T-cell (primary cell): ENCODE data around the gene SPRING1. TPM values are rescaled to one million over a fixed set of nuclear protein-coding genes. Genes with fewer than 3 reads are reported as not detected.

Experiments
- ATAC-seq, 4 experiments: fragments of 200-7000 bp in 3 of 4; fragments of 150-1000 bp in 1 of 4; cut with Tn5 transposase; replicated peaks in 1 of 4; 1 replicate in 3 of 4; 2 replicates in 1 of 4; pipeline ENCODE4 v1.10.0; 2021; ENCODE audit warnings: moderate library complexity in 3 of 4, mild to moderate bottlenecking in 2 of 4, moderate number of reproducible peaks in 1 of 4
- CTCF ChIA-PET, 2 donors: fragments of 300-600 bp; sonication (Branson Sonifier 250); formaldehyde crosslinking; loops; one replicate each; lab custom pipeline; 2022; ENCODE audit warnings: antibody characterized with exemption in 2 of 2; lab: Charles Lee
- POLR2A ChIA-PET, 2 donors: fragments of 300-600 bp; sonication (Branson Sonifier 250); formaldehyde crosslinking; loops; one replicate each; lab custom pipeline; 2022; ENCODE audit warnings: antibody characterized with exemption in 2 of 2; lab: Charles Lee
- DNase-seq, 35 experiments: peaks; one replicate each; pipeline versions ENCODE4 v3.0.0 to v3.0.0-alpha.2; 2013 to 2023
- H3K27ac ChIP-seq: one replicate; pipeline ENCODE4 v1.5.1; 2013; ENCODE audit warnings: low read length
- H3K27me3 ChIP-seq, 2 experiments: replicated peaks in 1 of 2; 1 replicate in 1 of 2; 2 replicates in 1 of 2; pipeline versions ENCODE4 v1.6.1 to v1.7.0; 2013; ENCODE audit warnings: low read length in 1 of 2, mixed read lengths in 1 of 2; ENCODE audit not compliant: control insufficient read depth in 2 of 2, insufficient read depth in 2 of 2; ENCODE audit errors: extremely low read depth in 1 of 2
- H3K36me3 ChIP-seq, 2 donors: 1 replicate in 1 of 2; 2 replicates in 1 of 2; pipeline versions ENCODE4 v1.6.1 to v1.7.0; 2013; ENCODE audit warnings: low read length in 1 of 2; ENCODE audit not compliant: control insufficient read depth in 2 of 2, insufficient read depth in 1 of 2; ENCODE audit errors: extremely low read depth in 1 of 2
- H3K4me1 ChIP-seq, 2 experiments: 1 replicate in 1 of 2; 2 replicates in 1 of 2; pipeline versions ENCODE4 v1.6.1 to v1.7.0; 2013; ENCODE audit warnings: low read length in 2 of 2, mixed read lengths in 1 of 2; ENCODE audit not compliant: insufficient read depth in 2 of 2, control insufficient read depth in 1 of 2; ENCODE audit errors: extremely low read depth in 1 of 2
- H3K4me3 ChIP-seq, 2 donors: 1 replicate in 1 of 2; 2 replicates in 1 of 2; pipeline versions ENCODE4 v1.5.1 to v1.7.0; 2013; ENCODE audit warnings: mild to moderate bottlenecking in 2 of 2, low read length in 1 of 2, moderate library complexity in 1 of 2; ENCODE audit not compliant: control insufficient read depth in 1 of 2; ENCODE audit errors: extremely low read depth in 1 of 2
- H3K9me3 ChIP-seq: 2 replicates; pipeline ENCODE4 v1.7.0; 2013
- H3K27ac Mint-ChIP-seq, 2 donors: one replicate each; pipeline ENCODE4 v1.8.0; 2020 to 2021; ENCODE audit warnings: mild to moderate bottlenecking in 2 of 2, mixed read lengths in 2 of 2
- H3K27me3 Mint-ChIP-seq, 2 donors: one replicate each; pipeline ENCODE4 v1.8.0; 2021 to 2022; ENCODE audit warnings: mixed read lengths in 2 of 2
- H3K36me3 Mint-ChIP-seq: one replicate; pipeline ENCODE4 v1.8.0; 2021; ENCODE audit warnings: mixed read lengths
- H3K4me1 Mint-ChIP-seq, 3 donors: one replicate each; pipeline ENCODE4 v1.8.0; 2020 to 2022; ENCODE audit warnings: mixed read lengths in 3 of 3, mild to moderate bottlenecking in 1 of 3
- H3K4me3 Mint-ChIP-seq, 3 donors: one replicate each; pipeline ENCODE4 v1.8.0; 2020 to 2022; ENCODE audit warnings: mild to moderate bottlenecking in 3 of 3, mixed read lengths in 3 of 3, moderate library complexity in 3 of 3
- H3K9me3 Mint-ChIP-seq, 3 donors: one replicate each; pipeline ENCODE4 v1.8.0; 2020 to 2022; ENCODE audit warnings: mixed read lengths in 3 of 3
- WGBS: methylation state at CpG from one replicate; pipeline ENCODE4 v1.1.5; 2013; ENCODE audit warnings: missing lambda C conversion rate; ENCODE audit not compliant: insufficient coverage; 5-methylcytosine and 5-hydroxymethylcytosine counted together
- total RNA-seq, 35 experiments: library from RNA in 6 of 35; stranded (reverse) in 6 of 35; fragments of 120-200 nt in 1 of 35; gene quantifications; one replicate each; pipeline versions ENCODE4 v1.2.1 to v1.2.4 and lab custom pipeline; 2013 to 2026

SPRING1 gene
- total RNA-seq, 5 donors from 2014 or later (not counting 1 experiment from before 2014, with no cell fraction given), result 15.0 to 31.7 (median 30.9) TPM

DNA sequence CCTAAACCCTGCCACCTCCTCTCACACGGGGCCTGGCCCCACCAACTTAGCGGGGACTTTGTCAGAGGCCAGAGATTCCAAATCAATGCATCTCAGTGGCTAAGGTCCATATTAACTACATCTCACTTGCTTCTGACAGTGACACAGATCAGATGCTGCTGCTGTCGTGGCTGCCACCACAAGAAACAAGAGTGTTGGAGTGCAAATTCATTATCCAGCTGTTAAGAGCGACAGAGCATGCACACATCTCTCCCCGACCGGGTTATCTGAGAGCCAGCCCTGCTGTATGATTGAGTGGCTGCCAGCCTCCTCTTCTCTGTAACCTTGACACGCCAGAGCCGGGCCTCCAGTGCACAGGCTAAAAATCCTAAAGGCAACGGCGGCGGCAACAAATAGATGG lies 40.2 kb downstream of the SPRING1 start:
- H3K27me3 ChIP-seq, result peaks cover 0 to 40% of the 10 kb centered on the region in 2 experiments
- Mint-ChIP-seq H3K27ac (no peak overlapping the region), H3K36me3 (no peaks in the 10 kb centered on the region), H3K4me3 (no peak overlapping the region), H3K27me3 (peaks cover 22 to 33% of the 10 kb centered on the region in 2 donors), H3K9me3 (no peaks in the 10 kb centered on the region), H3K4me1 (peaks cover 6 to 12% (median 10%) of the 10 kb centered on the region in 3 donors)
- H3K36me3 ChIP-seq, result no peaks in the 10 kb centered on the region
- ATAC-seq (no peak), DNase-seq (no peak)
- H3K4me1 ChIP-seq, result no peaks in the 10 kb centered on the region
- ChIA-PET POLR2A (no interaction called here), CTCF (interaction anchor here in 1 of 2 donors (0.7 to 0.9 kb wide), 2 partner anchors 33 to 258 kb away, joined by 3 to 4 read pairs; no protein-coding TSS in a partner anchor)
- no peak overlapping the region for H3K27ac ChIP-seq
- 74% methylated on average over 7 of the region's 11 CpGs for WGBS
- H3K9me3 ChIP-seq, result no peaks in the 10 kb centered on the region
- no peak overlapping the region for H3K4me3 ChIP-seq

DNA sequence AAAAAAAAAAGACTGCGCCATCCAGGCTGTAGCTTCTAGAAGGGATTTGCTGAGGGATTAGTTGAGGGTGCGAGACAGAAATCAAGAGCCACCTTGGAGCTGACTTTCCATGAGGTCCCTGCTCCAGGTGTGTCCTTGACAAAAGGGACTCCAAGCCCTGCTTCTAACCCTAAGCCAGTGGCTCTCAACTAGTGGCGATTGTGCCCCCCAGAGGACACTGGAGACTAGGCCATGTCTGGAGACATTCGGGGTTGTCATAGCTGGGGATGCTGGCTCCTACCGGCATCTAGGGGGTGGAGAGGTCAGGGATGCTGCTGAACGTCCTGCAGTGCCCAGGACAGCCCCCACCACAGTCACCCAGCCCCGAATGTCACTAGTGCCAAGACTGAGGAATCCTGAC lies 40.6 kb downstream of the SPRING1 start:
- POLR2A ChIA-PET, result no interaction called here
- CTCF ChIA-PET, result interaction anchor here in 1 of 2 donors (0.7 kb wide), 1 partner anchor 32 kb away, joined by 4 read pairs; no protein-coding TSS in a partner anchor
- 100% methylated on average over 1 of the region's 7 CpGs for WGBS
- DNase-seq (peak in 1 of 35 experiments; percentile 8), ATAC-seq (no peak)
- H3K4me1 ChIP-seq, result no peaks in the 10 kb centered on the region
- H3K36me3 ChIP-seq, result no peaks in the 10 kb centered on the region
- H3K4me3 Mint-ChIP-seq, result no peak overlapping the region
- H3K27me3 Mint-ChIP-seq, result peaks cover 24 to 36% of the 10 kb centered on the region in 2 donors
- peaks cover 0 to 43% of the 10 kb centered on the region in 2 experiments for H3K27me3 ChIP-seq
- H3K9me3 Mint-ChIP-seq, result no peaks in the 10 kb centered on the region
- peaks cover 6 to 12% (median 10%) of the 10 kb centered on the region in 3 donors for H3K4me1 Mint-ChIP-seq
- H3K27ac ChIP-seq, result no peak overlapping the region
- no peaks in the 10 kb centered on the region for H3K9me3 ChIP-seq
- H3K36me3 Mint-ChIP-seq, result no peaks in the 10 kb centered on the region
- no peak overlapping the region for H3K4me3 ChIP-seq
- H3K27ac Mint-ChIP-seq, result no peak overlapping the region

DNA sequence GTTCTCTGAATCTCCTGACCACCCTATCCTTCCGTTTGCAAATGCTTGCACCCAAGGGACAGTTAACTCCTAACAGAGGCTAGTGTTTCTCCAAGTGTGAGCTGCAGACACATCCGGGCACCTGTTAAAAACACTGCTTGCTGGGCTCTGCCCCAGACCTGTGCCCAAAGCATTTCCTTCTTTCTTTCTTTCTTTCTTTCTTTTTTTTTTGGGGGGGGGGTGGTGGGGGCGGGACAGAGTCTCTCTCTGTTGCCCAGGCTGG lies 42.5 kb downstream of the SPRING1 start:
- Mint-ChIP-seq H3K36me3 (no peaks in the 10 kb centered on the region), H3K27ac (no peak overlapping the region), H3K27me3 (peaks cover 27 to 43% of the 10 kb centered on the region in 2 donors), H3K4me3 (no peak overlapping the region), H3K4me1 (peaks cover 6 to 12% (median 10%) of the 10 kb centered on the region in 3 donors), H3K9me3 (no peaks in the 10 kb centered on the region)
- DNase-seq (no peak), ATAC-seq (no peak)
- Histone ChIP-seq H3K36me3 (no peaks in the 10 kb centered on the region), H3K4me3 (no peak overlapping the region), H3K9me3 (no peaks in the 10 kb centered on the region), H3K27me3 (peaks cover 0 to 46% of the 10 kb centered on the region in 2 experiments), H3K27ac (no peak overlapping the region), H3K4me1 (no peaks in the 10 kb centered on the region)
- 22% methylated on average over 1 of the region's 3 CpGs for WGBS
- ChIA-PET CTCF (no interaction called here), POLR2A (no interaction called here)

DNA sequence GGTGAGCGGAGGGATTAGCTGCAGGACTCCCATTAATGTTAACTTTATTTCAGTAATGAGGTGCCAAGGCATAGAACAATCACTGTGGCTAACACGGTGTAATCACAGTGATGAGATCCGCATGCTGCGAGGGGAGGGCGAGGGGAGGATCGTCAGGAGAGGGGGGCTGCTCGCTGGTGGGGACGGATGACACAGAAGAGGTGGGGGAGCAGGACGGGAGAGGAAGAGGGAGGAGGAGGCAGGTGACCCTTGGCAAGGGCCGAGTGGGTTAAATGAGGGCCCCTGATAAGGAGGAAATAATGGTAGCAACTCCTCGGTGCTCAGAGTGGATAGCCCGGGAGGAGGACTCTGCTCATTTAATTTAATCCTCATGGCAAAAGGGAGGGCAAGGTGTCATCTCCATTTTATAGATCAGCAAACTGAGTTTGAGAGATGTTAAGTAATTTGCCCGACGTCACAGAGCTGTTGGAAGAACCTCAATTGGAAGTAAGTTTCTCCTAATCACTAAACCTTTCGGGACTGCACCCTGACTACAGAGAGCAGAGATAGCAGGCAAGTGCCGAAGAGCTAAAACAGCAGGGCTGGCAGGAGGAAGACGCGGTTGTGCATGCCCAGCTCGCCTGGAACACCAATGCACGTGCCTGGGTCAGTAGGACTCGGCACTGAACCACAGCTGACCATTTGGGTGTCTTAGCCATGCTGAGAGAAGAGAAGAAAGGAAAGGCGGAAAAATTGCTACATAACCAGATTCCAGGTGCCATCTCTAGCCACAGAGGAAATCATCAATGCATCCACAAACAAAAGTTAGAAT lies 43.0 kb downstream of the SPRING1 start:
- ChIA-PET CTCF (no interaction called here), POLR2A (no interaction called here)
- Mint-ChIP-seq H3K27ac (no peak overlapping the region), H3K4me1 (peaks cover 6 to 12% (median 10%) of the 10 kb centered on the region in 3 donors), H3K27me3 (peaks cover 31 to 43% of the 10 kb centered on the region in 2 donors), H3K9me3 (no peaks in the 10 kb centered on the region), H3K4me3 (no peak overlapping the region), H3K36me3 (no peaks in the 10 kb centered on the region)
- no peak overlapping the region for H3K27ac ChIP-seq
- H3K36me3 ChIP-seq, result no peaks in the 10 kb centered on the region
- H3K9me3 ChIP-seq, result no peaks in the 10 kb centered on the region
- DNase-seq, result no peak
- WGBS, result 57% methylated on average over 17 of the region's 22 CpGs
- no peak overlapping the region for H3K4me3 ChIP-seq
- H3K27me3 ChIP-seq, result peaks cover 0 to 46% of the 10 kb centered on the region in 2 experiments
- H3K4me1 ChIP-seq, result no peaks in the 10 kb centered on the region
- no peak for ATAC-seq

GRCh38 chr12:116693286-116694227 lies 44.3 kb downstream of the SPRING1 start:
- Mint-ChIP-seq H3K27me3 (peaks cover 32 to 43% of the 10 kb centered on the region in 2 donors), H3K27ac (no peak overlapping the region), H3K4me3 (peak overlapping the region in 1 of 3 donors; percentile 42), H3K4me1 (peaks cover 6 to 12% (median 10%) of the 10 kb centered on the region in 3 donors), H3K9me3 (no peaks in the 10 kb centered on the region), H3K36me3 (no peaks in the 10 kb centered on the region)
- 66% methylated on average over 26 of the region's 34 CpGs for WGBS
- ChIA-PET POLR2A (interaction anchor here in 1 of 2 donors (0.8 kb wide), 1 partner anchor 13 kb away, joined by 5 read pairs; no protein-coding TSS in a partner anchor), CTCF (interaction anchor here (0.5 to 1.0 kb wide), 3 partner anchors 15 to 198 kb away, joined by 3 to 9 read pairs (median 6); no protein-coding TSS in a partner anchor)
- DNase-seq (no peak), ATAC-seq (peak in 1 of 4 experiments; percentile 12)
- Histone ChIP-seq H3K27me3 (peaks cover 0 to 46% of the 10 kb centered on the region in 2 experiments), H3K4me3 (no peak overlapping the region), H3K4me1 (no peaks in the 10 kb centered on the region), H3K9me3 (no peaks in the 10 kb centered on the region), H3K36me3 (no peaks in the 10 kb centered on the region), H3K27ac (no peak overlapping the region)

DNA sequence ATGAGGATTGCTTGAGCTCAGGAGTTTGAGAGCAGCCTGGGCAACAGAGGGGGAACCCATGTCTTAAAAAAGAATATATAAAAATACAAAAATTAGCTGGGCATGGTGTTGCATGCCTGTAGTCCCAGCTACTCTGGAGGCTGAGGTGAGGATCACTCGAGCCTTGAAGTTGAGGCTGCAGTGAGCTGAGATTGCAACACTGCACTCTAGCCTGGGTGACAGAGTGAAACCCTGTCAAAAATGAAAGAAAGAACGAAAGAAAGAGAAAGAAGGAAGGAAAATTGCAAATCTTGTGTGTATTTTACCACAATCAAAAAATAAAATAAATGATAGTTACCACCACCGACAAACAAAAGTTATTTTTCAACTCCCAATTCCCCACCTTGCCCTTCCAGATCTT lies 45.3 kb downstream of the SPRING1 start:
- Histone ChIP-seq H3K4me1 (no peaks in the 10 kb centered on the region), H3K36me3 (no peaks in the 10 kb centered on the region), H3K27ac (no peak overlapping the region), H3K9me3 (no peaks in the 10 kb centered on the region), H3K4me3 (no peak overlapping the region), H3K27me3 (peaks cover 0 to 46% of the 10 kb centered on the region in 2 experiments)
- 60% methylated on average over 1 of the region's 3 CpGs for WGBS
- no peak for ATAC-seq
- Mint-ChIP-seq H3K27me3 (peaks cover 32 to 43% of the 10 kb centered on the region in 2 donors), H3K27ac (no peak overlapping the region), H3K9me3 (no peaks in the 10 kb centered on the region), H3K36me3 (no peaks in the 10 kb centered on the region), H3K4me1 (peaks cover 6 to 12% (median 10%) of the 10 kb centered on the region in 3 donors), H3K4me3 (no peak overlapping the region)
- POLR2A ChIA-PET, result interaction anchor here (0.7 to 0.8 kb wide), 2 partner anchors 14 to 87 kb away, joined by 3 to 5 read pairs; no protein-coding TSS in a partner anchor
- CTCF ChIA-PET, result interaction anchor here in 1 of 2 donors (0.6 to 1.0 kb wide), 2 partner anchors 16 to 664 kb away, joined by 3 to 4 read pairs; no protein-coding TSS in a partner anchor
- DNase-seq, result no peak
